Left lung (tissue), 10 donors: Measurements from ENCODE around the gene NDP. TPM values are rescaled to one million over a fixed set of nuclear protein-coding genes. Genes with fewer than 3 reads are reported as not detected.
"Not testable (repeated sequence)": the region's sequence is repeated elsewhere in the genome, so short reads cannot be mapped to it uniquely, and the experiment has no call there.

Source experiments
- ATAC-seq: fragments of 200-7000 bp; cut with Tn5 transposase; one replicate; pipeline ENCODE4 v1.9.1; 2020; ENCODE audit warnings: moderate library complexity
- DNase-seq, 4 donors: peaks; one replicate each; pipeline ENCODE4 v3.0.0-alpha.2; 2013 to 2020
- H3K27ac ChIP-seq, 2 donors: fragments of 200-600 bp; sonication (generic) in 1 of 2; one replicate each; pipeline versions ENCODE4 v1.5.0 to v1.8.0; 2020 to 2021
- H3K27me3 ChIP-seq, 2 donors: fragments of 200-600 bp; sonication (generic) in 1 of 2; one replicate each; pipeline versions ENCODE4 v1.5.0 to v1.8.0; 2020 to 2021
- H3K36me3 ChIP-seq, 2 donors: fragments of 200-600 bp; sonication (generic) in 1 of 2; one replicate each; pipeline versions ENCODE4 v1.5.0 to v1.8.0; 2020 to 2021
- H3K4me1 ChIP-seq, 2 donors: fragments of 200-600 bp; one replicate each; pipeline ENCODE4 v1.8.0; 2021
- H3K4me3 ChIP-seq, 2 donors: fragments of 200-600 bp; sonication (generic) in 1 of 2; one replicate each; pipeline versions ENCODE4 v1.5.0 to v1.8.0; 2020 to 2021; ENCODE audit warnings: mild to moderate bottlenecking in 1 of 2
- H3K9me3 ChIP-seq, 2 donors: fragments of 200-600 bp; sonication (generic) in 1 of 2; one replicate each; pipeline versions ENCODE4 v1.5.0 to v1.8.0; 2020 to 2021
- intact Hi-C, 2 donors: fragments of 100-400 bp; cut with DNase I; formaldehyde crosslinking; loops; one replicate each; pipeline versions ENCODE4 v1.11.2 to v1.14.2; 2022
- polyA plus RNA-seq, 6 donors: library from polyadenylated mRNA; unstranded; fragments of 120-200 nt; gene quantifications; one replicate each; pipeline ENCODE4 v1.2.1, GENCODE V29; 2013; ENCODE audit not compliant: insufficient read length in 6 of 6
- total RNA-seq, 2 donors: library from RNA; stranded (reverse); fragmentation: NEBNext Ultra II Directional; extraction: Animal tissue kit (Norgen Biotek cat#: 25700); gene quantifications; one replicate each; pipeline ENCODE4 v1.2.1, GENCODE V29; 2021
- TF ChIP-seq, protein P1 (sequence below), 2 donors: fragments of 200-600 bp; sonication (generic) in 1 of 2; IDR thresholded peaks; one replicate each; pipeline versions ENCODE4 v1.5.0 to v1.8.0; 2021; ENCODE audit warnings: antibody characterized with exemption in 2 of 2
- donor health status: DM: no; HTN: yes; CAD: no.
- donor health status: DM: no; HTN: no; CAD: no.

The NDP gene
- total and polyA plus RNA-seq, 8 donors, result 0.21 to 0.52 (median 0.35) TPM; not detected in 2

DNA sequence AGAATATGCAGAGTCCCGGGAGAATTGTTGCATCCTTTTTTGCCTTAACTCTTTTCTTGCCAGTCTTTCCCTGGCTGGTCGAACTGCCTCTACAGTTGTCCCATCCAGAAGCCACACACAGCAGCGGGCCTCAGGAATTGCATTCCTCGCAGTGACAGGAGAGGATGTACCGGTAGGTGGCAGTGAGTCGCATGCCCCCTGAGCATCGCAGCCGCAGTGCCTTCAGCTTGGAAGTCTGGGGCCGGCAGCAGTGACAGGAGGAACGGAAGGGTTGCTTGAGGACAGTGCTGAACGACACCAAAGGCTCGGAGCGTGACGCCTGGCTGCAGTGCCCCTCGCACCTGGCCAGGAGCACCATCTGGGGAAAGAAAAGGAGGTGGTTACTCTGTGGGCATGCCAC lies 23.5 kb downstream of the NDP start:
- peaks cover 0 to 11% of the 10 kb centered on the region in 2 donors for H3K27me3 ChIP-seq
- DNase-seq, result no peak
- no peaks in the 10 kb centered on the region for H3K4me1 ChIP-seq
- no peaks in the 10 kb centered on the region for H3K36me3 ChIP-seq
- intact Hi-C loops, result no loop called here
- TF ChIP-seq, protein P1, sequence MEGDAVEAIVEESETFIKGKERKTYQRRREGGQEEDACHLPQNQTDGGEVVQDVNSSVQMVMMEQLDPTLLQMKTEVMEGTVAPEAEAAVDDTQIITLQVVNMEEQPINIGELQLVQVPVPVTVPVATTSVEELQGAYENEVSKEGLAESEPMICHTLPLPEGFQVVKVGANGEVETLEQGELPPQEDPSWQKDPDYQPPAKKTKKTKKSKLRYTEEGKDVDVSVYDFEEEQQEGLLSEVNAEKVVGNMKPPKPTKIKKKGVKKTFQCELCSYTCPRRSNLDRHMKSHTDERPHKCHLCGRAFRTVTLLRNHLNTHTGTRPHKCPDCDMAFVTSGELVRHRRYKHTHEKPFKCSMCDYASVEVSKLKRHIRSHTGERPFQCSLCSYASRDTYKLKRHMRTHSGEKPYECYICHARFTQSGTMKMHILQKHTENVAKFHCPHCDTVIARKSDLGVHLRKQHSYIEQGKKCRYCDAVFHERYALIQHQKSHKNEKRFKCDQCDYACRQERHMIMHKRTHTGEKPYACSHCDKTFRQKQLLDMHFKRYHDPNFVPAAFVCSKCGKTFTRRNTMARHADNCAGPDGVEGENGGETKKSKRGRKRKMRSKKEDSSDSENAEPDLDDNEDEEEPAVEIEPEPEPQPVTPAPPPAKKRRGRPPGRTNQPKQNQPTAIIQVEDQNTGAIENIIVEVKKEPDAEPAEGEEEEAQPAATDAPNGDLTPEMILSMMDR (IDR thresholded peaks at IDR 0.05), result peak; percentile 23
- no peaks in the 10 kb centered on the region for H3K9me3 ChIP-seq
- no peak overlapping the region for H3K4me3 ChIP-seq
- H3K27ac ChIP-seq, result no peak overlapping the region
- ATAC-seq, result peak; percentile 62

DNA sequence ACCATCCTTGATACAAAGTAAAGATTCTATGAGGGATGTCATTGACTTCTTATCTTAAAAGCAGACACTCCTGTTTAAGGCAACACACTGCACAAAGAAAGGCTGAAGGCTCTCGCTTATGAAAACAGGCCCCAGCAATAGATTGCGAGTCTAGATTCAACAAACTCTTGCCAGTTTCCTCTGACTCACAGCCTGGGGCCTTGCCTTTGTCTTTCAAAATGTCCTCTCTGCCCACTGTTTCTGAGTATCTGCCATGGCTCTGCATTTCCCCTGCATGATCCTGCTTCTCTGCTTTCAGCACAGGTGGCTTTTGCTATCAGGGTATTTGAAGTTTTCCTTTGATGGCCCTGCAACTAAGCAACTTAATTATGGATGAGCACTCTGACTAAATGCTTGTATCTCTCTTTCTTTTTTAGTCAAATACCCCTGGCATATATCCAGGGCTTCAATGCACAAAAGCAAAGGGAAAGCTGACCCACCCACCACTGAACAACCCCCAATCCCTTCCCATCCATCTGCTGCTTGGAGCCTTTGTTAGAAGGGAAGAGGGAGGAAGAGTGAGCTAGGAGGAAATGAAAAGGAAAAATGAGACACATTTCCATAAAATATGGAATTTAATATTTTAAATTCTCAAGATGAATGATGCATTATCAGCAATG lies 32.2 kb downstream of the NDP start:
- Histone ChIP-seq H3K4me3 (no peak overlapping the region), H3K36me3 (no peaks in the 10 kb centered on the region), H3K9me3 (no peaks in the 10 kb centered on the region), H3K4me1 (no peaks in the 10 kb centered on the region), H3K27ac (no peak overlapping the region), H3K27me3 (no peaks in the 10 kb centered on the region)
- intact Hi-C loops, result no loop called here
- no peak for DNase-seq
- TF ChIP-seq, protein P1 (IDR thresholded peaks at IDR 0.05), result no peak
- no peak for ATAC-seq

DNA sequence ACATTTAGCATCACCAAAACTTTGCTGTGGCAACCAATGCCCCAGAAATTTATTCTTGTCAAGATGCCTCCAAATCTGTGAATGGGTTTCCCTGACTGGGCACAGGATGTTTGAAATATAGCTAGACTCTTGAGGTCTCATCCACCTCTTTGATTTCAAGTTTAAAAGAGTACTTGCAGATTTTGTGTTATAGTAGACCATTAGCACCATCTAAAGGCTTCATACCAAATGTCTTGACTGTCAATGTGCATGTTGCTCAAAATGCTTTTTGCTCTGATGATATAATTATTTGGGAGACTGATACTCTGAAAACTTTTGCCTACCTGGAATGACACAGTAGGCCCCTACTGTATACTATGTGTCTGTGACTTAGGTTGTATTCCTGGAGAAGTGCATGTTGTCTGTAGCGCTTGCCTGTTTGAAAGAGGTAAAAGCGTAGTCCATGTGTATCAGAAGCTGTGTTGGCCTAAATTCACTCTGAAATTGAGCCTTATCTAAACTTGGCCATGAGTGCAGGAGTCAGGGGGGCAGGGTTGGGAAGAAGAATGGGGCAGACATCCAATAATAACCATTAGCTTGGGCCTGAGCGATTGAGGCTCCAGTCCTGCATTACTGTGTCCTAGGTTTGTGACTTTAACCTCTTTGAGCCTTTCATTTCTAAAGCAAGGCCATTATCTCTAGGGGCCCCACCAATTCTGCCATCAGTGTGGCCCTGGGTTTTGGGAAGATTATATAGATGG lies 33.8 kb downstream of the NDP start:
- ATAC-seq (peak; percentile 21), DNase-seq (peak in 1 of 4 donors; percentile 21)
- intact Hi-C loops, result no loop called here

DNA sequence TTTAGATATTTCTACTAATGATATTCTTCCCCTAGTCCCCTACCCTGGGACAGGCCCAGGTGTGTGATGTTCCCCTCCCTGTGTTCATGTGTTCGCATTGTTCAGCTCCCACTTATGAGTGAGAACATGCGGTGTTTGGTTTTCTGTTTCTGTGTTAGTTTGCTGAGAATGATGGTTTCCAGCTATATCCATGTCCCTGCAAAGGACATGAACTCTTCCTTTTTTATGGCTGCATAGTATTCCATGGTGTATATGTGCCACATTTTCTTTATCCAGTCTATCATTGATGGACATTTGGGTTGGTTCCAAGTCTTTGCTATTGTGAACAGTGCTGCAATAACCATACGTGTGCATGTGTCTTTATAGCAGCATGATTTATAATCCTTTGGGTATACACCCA lies 51.2 kb downstream of the NDP start:
- DNase-seq, H3K36me3 ChIP-seq, H3K4me1 ChIP-seq, H3K9me3 ChIP-seq, H3K27me3 ChIP-seq, ATAC-seq, intact Hi-C loops, H3K4me3 ChIP-seq, H3K27ac ChIP-seq: not testable (repeated sequence)

More for the DNA sequence above, 33.8 kb downstream of the NDP start:
- Histone ChIP-seq H3K4me1 (no peaks in the 10 kb centered on the region), H3K4me3 (no peak overlapping the region), H3K27ac (no peak overlapping the region), H3K27me3 (peaks cover 0 to 3% of the 10 kb centered on the region in 2 donors), H3K9me3 (no peaks in the 10 kb centered on the region), H3K36me3 (no peaks in the 10 kb centered on the region)
- TF ChIP-seq, protein P1 (IDR thresholded peaks at IDR 0.05), result no peak

DNA sequence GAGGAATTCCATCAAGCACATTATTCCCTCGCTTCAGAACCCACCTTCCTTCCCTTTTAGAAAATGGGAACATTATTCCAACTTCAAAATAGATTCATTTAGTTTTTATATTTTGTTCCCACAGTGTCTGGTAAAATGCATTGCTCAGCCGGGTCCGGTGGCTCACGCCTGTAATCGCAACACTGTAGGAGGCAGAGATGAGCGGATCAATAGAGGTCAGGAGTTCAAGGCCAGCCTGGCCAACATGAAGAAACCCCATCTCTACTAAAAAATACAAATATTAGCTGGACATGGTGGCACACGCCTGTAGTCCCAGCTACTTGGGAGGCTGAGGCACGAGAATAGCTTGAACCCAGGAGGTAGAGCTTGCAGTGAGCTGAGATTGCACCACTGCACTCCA lies 62.4 kb downstream of the NDP start:
- not testable (repeated sequence) for H3K27me3 ChIP-seq, H3K27ac ChIP-seq

DNA sequence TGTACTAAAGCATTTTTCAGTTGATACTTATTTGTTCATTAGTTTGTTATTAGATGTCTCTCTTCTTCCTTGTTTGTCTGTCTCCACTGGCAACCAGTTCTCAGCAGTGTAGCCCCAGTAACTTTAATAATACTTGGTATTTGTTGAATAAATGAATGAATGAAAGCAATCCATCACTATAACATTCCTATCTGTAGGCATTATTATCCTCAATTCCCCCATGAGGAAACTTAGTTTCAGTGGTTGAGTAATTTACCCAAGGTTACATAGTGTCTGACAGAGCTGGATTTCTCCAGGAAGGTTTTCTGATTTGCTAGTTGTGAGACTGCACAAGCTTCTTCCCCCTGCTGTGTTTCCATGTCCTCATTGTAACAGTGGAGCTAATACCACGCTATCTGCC lies 63.2 kb downstream of the NDP start:
- peaks cover 0 to 4% of the 10 kb centered on the region in 2 donors for H3K27me3 ChIP-seq
- intact Hi-C loops, result no loop called here
- H3K4me1 ChIP-seq, result no peaks in the 10 kb centered on the region
- DNase-seq, result no peak
- no peaks in the 10 kb centered on the region for H3K9me3 ChIP-seq
- TF ChIP-seq, protein P1 (IDR thresholded peaks at IDR 0.05), result no peak
- no peak overlapping the region for H3K4me3 ChIP-seq
- no peak for ATAC-seq
- H3K27ac ChIP-seq, result no peak overlapping the region
- no peaks in the 10 kb centered on the region for H3K36me3 ChIP-seq

More for the DNA sequence above, 62.4 kb downstream of the NDP start:
- H3K36me3 ChIP-seq, ATAC-seq, DNase-seq, H3K9me3 ChIP-seq, H3K4me1 ChIP-seq, intact Hi-C loops, H3K4me3 ChIP-seq: not testable (repeated sequence)
